Rectal smooth muscle tissue (tissue), 1 donor: ENCODE data around the gene MOB1A.
A peak's percentile ranks its signal among the peaks of the same experiment; 100 is the strongest.

ENCODE experiments used
- H3K27ac ChIP-seq: one replicate; pipeline ENCODE4 v1.7.0; 2013; ENCODE audit warnings: low read depth, low read length, inconsistent platforms
- H3K27me3 ChIP-seq: one replicate; pipeline ENCODE4 v1.7.0; 2013; ENCODE audit warnings: low read length; ENCODE audit not compliant: control insufficient read depth, insufficient read depth
- H3K36me3 ChIP-seq: one replicate; pipeline ENCODE4 v1.7.0; 2013; ENCODE audit warnings: low read length; ENCODE audit not compliant: control insufficient read depth, insufficient read depth
- H3K4me1 ChIP-seq: one replicate; pipeline ENCODE4 v1.7.0; 2013; ENCODE audit warnings: low read length; ENCODE audit not compliant: control insufficient read depth, insufficient read depth
- H3K4me3 ChIP-seq: one replicate; pipeline ENCODE4 v1.7.0; 2013; ENCODE audit warnings: low read length
- H3K9ac ChIP-seq: one replicate; pipeline ENCODE4 v1.7.0; 2013; ENCODE audit warnings: low read length

Gene MOB1A

DNA sequence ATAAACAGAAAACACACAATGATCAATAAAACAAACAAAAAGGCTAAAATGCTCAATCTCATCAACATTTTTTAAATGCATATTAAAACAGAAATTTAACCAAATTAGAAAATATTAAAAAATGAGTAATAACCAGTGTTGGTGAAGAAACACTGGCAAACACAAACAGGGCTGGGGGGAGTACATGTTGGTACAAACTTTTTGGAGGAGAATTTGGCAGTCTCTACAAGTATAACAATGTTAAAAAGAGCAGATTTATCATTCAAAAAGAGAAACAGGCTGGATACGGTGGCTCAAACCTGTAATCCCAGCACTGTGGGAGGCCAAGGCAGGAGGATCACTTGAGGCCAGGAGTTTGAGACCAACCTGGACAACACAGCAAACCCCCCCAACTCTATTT is 13.9 kb downstream of the MOB1A start:
- no peak overlapping the region for H3K9ac ChIP-seq
- no peak overlapping the region for H3K27ac ChIP-seq
- H3K36me3 ChIP-seq: peaks cover 31% of the 10 kb centered on the region
- H3K27me3 ChIP-seq: no peaks in the 10 kb centered on the region
- no peak overlapping the region for H3K4me3 ChIP-seq
- no peaks in the 10 kb centered on the region for H3K4me1 ChIP-seq

DNA sequence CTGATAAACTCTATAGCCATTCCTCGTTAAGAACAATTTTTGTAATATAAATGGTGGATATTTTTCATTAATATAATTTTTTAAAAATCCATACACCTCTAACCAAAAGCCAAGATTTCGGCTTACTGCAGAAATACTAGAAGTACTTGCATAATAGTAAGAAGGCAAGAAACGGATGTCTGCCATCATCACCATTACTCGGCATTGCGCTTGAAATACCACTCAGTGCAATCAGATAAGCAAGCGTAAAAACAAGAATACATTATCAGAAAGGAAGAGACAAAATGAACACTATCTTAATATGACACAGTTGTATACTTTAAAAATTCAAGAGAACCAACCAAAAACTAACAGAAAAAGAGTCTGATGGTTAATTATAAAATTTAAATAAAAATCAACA is 15.7 kb downstream of the MOB1A start:
- Histone ChIP-seq H3K27me3 (no peaks in the 10 kb centered on the region), H3K4me3 (no peak overlapping the region), H3K27ac (no peak overlapping the region), H3K9ac (no peak overlapping the region), H3K4me1 (no peaks in the 10 kb centered on the region), H3K36me3 (peaks cover 24% of the 10 kb centered on the region)

DNA sequence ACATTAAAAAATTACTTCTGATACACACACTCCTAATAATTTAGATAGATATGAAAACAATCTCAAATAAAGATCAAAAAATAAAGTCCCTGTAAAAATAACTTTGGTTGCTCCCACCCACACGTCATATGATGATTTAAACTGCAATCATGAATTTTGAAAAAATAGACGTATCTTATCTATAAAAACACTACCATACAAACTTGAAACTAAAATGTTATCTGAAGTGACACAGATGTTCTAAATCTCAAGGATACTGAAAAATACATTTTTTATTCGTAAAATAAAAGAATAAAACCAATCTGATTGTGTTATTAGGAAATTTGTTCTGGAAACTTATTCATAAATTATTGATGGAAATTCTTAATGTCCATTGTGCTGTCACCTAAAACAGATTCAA is 22.8 kb downstream of the MOB1A start:
- H3K9ac ChIP-seq: no peak overlapping the region
- no peak overlapping the region for H3K27ac ChIP-seq
- peaks cover 12% of the 10 kb centered on the region for H3K36me3 ChIP-seq
- no peak overlapping the region for H3K4me3 ChIP-seq
- no peaks in the 10 kb centered on the region for H3K27me3 ChIP-seq
- H3K4me1 ChIP-seq: no peaks in the 10 kb centered on the region

DNA sequence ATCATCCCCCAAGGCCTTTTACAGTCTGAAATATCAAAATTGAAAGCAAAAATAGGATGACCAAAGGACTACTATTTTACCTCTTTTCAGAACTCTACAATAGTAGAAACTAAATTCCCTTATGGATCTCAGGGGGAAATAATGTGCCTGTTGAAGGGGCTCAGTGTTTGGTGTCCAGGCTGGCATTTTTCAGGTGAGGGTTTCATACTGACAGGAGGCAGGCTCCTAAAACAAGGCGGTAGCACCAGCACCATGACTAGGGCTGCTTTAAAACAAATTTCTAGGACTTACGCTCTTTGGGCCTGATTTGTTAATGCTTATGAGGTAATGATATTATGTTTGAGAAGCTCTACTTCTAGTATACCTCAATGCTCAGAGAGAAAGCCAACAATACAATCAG is 25.7 kb downstream of the MOB1A start:
- Histone ChIP-seq H3K4me3 (no peak overlapping the region), H3K36me3 (peaks cover 12% of the 10 kb centered on the region), H3K9ac (no peak overlapping the region), H3K27ac (no peak overlapping the region), H3K27me3 (no peaks in the 10 kb centered on the region), H3K4me1 (peaks cover 5% of the 10 kb centered on the region)

DNA sequence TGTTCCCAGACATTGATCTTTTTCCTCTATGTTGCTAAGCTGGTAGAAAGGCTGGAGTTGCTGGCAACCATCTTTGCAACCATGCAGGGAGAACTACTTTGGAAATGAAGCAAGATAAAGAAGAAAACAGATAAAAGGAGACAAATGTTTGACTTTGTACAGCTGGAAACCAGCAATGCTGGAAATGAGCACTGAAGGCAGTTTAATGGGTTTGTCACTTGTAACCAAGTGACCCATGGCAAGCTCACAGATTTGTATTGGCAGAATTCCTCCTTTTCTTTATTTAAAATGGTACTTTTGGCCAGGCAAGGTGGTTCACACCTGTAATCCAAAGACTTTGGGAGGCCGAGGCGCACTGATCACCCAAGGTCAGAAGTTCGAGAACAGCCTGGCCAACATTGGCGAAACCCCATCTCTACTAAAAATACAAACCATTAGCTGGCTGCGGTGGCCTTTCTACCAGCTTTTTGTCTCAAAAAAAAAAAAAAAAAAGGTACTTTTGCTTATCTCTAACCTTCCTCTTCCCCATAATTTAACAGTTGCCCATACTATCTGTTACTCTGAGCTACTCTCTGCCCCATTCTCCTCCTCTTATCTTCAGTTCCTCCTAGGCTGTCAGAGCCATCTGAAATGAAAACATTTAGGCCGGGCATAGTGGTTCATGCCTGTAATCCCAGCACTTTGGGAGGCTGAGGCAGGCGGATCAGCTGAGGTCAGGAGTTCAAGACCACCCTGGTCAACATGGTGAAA is 28.9 kb downstream of the MOB1A start:
- H3K4me1 ChIP-seq: peaks cover 15% of the 10 kb centered on the region
- H3K4me3 ChIP-seq: no peak overlapping the region
- no peak overlapping the region for H3K27ac ChIP-seq
- H3K36me3 ChIP-seq: peaks cover 3% of the 10 kb centered on the region
- H3K9ac ChIP-seq: no peak overlapping the region
- H3K27me3 ChIP-seq: no peaks in the 10 kb centered on the region

DNA sequence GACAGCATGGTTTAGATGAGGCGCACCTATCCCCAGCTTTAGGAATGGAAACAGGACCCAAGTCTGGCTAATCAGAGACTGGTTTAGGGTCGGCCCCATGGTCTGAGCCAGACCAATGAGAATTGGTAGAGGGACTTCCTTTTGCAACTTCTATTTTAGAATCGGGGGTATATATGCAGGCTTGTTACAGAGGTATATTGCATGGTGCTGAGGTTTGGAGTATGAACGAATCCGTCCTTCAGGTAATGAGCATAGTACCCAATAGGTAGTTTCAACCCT is 29.5 kb downstream of the MOB1A start:
- Histone ChIP-seq H3K9ac (no peak overlapping the region), H3K27me3 (no peaks in the 10 kb centered on the region), H3K4me1 (peaks cover 15% of the 10 kb centered on the region), H3K27ac (no peak overlapping the region), H3K4me3 (no peak overlapping the region), H3K36me3 (peaks cover 6% of the 10 kb centered on the region)

DNA sequence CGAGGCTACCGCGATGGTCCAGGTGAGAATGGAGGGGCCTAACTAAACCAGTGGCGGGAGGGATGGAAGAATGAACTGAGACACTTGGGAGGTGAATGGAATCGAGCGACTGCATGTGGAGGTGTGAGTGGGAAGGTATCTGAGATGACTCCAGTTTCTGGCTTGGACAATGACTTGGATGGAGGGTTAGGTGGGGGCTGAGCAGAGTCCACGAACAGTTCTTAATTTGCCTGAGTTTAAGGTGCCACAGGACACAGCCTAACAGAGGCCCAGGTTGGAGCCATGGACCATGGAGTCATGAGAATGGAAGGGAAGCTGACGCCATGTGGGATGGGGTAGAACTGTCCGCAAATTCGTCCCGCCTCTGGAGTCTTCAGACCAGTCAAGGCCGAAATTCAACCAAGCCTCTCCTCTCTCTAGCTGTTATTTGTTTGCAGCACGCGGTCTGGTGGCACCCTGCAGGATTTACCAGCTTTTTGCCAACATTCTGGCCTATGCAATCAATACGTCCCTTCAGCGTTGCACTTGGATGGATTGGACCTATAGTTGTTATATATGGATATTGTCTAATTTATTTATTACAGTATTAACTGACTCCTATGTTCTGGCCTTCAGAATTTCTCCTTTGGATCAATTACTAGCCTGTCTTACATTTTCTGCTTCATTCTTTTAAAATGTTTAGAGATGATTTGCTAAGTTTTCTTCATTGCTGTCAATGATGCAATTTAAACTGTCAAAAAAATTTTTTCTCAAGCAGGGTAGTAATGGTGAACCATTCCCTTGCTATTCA is 30.0 kb downstream of the MOB1A start:
- Histone ChIP-seq H3K27me3 (no peaks in the 10 kb centered on the region), H3K4me3 (peak overlapping the region; percentile 96), H3K27ac (peak overlapping the region; percentile 73), H3K9ac (peak overlapping the region; percentile 84), H3K36me3 (peaks cover 6% of the 10 kb centered on the region), H3K4me1 (peaks cover 15% of the 10 kb centered on the region)

DNA sequence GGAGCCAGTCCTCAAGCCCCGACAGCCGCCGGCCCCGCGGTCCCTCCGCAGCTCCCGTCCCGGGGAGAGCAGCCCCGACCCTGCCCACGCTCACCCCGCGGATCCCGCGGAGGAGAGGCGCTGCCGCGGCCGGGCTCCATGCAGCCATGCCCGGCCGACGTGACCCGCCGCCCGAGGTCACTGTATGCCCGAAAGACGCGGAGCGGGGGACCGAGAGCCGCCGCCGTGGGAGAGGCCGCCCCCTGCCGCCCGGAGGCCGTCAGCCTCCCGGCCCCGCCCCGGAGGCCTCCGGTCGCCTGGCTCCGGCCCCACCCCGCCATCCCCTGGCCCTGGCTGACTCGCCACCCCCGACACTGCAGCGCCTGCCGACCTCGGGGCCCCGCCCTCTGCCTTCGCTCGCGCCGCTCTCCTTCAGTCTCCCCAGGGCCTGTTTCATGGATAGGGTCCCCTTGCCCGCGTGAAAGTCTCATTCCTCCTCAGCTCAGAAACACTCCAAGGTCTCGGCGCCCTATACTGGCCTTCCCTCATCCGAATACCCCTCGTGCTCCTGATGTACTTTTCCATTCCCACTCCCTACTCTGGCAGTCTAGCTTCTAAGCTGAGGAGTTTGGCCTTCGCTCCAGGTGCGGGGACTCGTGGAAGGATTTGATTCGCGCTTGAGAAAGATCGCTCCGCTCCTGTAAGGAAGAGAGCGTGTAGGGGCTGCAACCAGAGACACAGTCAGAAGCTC is 30.8 kb downstream of the MOB1A start, which contains the start of gene BOLA3:
TSS of gene BOLA3 (minus strand) at position 186 of the 730 bp plus-strand sequence. CDS start at position 148, 38 bp downstream.
- H3K36me3 ChIP-seq: peaks cover 2% of the 10 kb centered on the region
- H3K27ac ChIP-seq: peak within 1 kb of the TSS; percentile 73
- peaks cover 15% of the 10 kb centered on the region for H3K4me1 ChIP-seq
- peak within 1 kb of the TSS; percentile 84 for H3K9ac ChIP-seq
- H3K4me3 ChIP-seq: peak within 1 kb of the TSS; percentile 96
- no peaks in the 10 kb centered on the region for H3K27me3 ChIP-seq

DNA sequence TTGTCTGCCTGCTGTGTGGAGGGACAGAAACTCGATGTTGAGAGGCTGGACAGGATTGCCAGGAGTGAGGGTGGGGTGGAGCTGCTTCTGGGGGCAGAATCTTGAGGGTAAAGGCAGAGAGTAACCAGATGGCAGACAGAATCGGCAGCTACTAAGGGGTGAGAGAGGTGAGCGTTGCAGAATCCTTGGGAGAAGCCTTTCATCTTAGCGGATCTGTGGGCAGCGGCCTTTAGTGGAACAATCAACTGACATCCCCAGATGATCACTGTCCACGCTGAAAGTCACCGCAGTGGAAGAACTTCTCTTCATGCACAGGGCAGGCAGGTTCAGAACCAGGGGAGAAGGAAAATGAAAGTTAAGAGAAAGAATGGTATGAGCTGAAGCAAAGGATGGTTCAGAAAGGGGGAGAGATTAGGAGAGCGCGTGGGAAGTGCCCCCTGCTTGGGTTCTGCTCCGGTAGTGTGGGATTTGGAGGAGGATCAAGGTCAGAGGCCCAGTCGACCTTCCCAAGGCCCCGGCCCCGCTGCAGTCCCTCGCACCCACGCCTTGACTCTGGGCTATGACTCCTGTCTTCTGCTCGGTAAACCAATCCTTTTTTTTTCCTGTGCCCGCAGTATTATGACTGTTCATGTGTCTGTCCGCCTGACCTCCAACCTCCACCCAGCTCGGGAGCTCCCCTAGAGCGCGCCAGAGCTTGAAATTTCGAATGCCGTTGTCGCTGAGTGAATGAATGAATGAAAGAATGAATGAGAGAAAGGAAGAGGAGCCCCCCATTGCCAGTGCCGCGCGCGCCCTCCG is 31.6 kb downstream of the MOB1A start:
- H3K27ac ChIP-seq: peak overlapping the region; percentile 73

DNA sequence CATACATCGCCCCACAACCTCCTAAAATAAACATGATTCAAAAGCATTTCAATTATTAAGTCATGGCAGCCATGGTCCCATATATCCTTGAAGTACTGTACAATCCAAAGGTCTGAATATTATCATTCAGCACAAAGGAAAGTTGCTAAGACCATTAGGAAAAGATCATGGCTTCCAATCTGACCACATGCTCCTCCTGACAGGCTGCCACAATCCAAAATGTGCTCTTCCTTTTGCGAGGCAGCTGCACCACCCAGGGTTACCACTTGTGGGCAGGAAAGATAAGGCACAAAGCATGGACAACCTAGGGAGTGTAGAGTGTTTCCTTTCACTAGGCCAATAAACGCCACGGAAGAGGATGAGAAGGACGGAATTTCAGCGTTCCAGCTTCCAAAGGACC is 36.3 kb downstream of the MOB1A start:
- no peak overlapping the region for H3K4me3 ChIP-seq
- no peak overlapping the region for H3K9ac ChIP-seq
- no peaks in the 10 kb centered on the region for H3K27me3 ChIP-seq
- H3K4me1 ChIP-seq: peaks cover 10% of the 10 kb centered on the region
- H3K36me3 ChIP-seq: peaks cover 5% of the 10 kb centered on the region
- H3K27ac ChIP-seq: no peak overlapping the region

More for the DNA sequence above, 31.6 kb downstream of the MOB1A start:
- Histone ChIP-seq H3K9ac (peak overlapping the region; percentile 36), H3K4me3 (peak overlapping the region; percentile 96), H3K4me1 (peaks cover 15% of the 10 kb centered on the region), H3K36me3 (peaks cover 5% of the 10 kb centered on the region), H3K27me3 (no peaks in the 10 kb centered on the region)

DNA sequence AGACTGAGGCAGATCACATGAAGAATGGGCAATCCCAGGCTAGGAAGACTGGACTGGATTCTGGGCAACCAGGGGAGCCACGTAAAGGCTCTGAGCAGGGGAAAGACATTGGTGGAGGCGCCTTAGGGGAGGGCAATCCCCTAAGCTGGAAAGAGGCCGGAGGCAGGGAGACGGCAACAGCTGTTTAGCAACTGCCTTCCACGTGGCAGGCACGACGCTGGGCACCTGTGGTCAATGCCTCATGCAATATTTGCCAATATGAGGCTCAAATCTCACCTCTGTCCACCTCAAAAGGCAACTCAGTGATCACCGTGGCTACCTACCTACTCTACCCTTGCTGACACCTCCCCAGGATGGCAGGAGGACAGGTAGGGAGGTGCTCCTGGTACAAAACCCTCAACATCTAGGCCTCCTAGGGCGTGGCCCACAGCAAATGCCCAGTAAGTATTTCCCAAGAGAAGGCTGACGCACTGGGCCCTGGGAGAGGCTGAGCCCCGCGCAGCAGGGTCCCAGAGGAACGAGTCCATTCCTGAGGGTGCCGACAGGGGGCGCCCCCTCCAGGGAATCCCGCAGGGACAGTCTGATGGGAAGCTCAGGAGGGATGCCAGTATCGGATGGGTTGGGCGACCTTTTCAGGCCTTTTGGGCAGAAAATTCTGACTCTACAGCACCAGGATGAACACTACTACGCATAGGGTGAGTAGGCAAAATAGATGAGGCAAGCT is 39.9 kb downstream of the MOB1A start:
- Histone ChIP-seq H3K27me3 (no peaks in the 10 kb centered on the region), H3K27ac (no peak overlapping the region), H3K4me3 (no peak overlapping the region), H3K4me1 (no peaks in the 10 kb centered on the region), H3K9ac (no peak overlapping the region), H3K36me3 (peaks cover 7% of the 10 kb centered on the region)
